SKM-1 (cell line): ENCODE data around the gene GAGE12H.
"Not testable (repeated sequence)": the region's sequence is repeated elsewhere in the genome, so short reads cannot be mapped to it uniquely, and the experiment has no call there.

Experiments used
- DNase-seq: peaks from one replicate; lab custom pipeline; 2025; ENCODE audit not compliant: unreplicated experiment; lab: John Stamatoyannopoulos, UW

Gene GAGE12H, protein sequence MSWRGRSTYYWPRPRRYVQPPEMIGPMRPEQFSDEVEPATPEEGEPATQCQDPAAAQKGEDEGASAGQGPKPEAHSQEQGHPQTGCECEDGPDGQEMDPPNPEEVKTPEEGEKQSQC

DNA sequence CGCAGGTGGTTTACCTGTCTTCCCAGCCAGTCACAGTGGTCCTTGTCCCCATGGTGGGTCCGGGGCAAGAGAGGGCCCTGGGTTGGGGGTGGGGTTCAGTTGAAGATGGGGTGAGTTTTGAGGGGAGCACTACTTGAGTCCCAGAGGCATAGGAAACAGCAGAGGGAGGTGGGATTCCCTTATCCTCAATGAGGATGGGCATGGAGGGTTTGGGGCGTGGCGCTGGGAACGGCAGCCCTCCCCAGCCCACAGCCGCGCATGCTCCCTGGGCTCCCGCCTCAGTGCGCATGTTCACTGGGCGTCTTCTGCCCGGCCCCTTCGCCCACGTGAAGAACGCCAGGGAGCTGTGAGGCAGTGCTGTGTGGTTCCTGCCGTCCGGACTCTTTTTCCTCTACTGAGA is at the start of gene GAGE12H:
GAGE12H (plus strand) TSS at position 301 of the 400 bp plus-strand sequence. CDS start 1,155 bp downstream, outside the sequence.
- DNase-seq: not testable (repeated sequence)

- DNase-seq: not testable (repeated sequence)
Measured at GRCh38 chrX:49531877-49532276, 47.9 kb upstream of the GAGE12H start, which contains the start of gene GAGE12C. Gene GAGE12C (plus strand): TSS chrX:49532177. CDS start chrX:49533332, 1,155 bp downstream.

DNA sequence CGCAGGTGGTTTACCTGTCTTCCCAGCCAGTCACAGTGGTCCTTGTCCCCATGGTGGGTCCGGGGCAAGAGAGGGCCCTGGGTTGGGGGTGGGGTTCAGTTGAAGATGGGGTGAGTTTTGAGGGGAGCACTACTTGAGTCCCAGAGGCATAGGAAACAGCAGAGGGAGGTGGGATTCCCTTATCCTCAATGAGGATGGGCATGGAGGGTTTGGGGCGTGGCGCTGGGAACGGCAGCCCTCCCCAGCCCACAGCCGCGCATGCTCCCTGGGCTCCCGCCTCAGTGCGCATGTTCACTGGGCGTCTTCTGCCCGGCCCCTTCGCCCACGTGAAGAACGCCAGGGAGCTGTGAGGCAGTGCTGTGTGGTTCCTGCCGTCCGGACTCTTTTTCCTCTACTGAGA is 38.3 kb upstream of the GAGE12H start, which contains the start of gene GAGE12D:
GAGE12D (plus strand) TSS at position 301 of the 400 bp plus-strand sequence. CDS start 1,155 bp downstream, outside the sequence.
- not testable (repeated sequence) for DNase-seq

GRCh38 chrX:49550989-49551388 is 28.8 kb upstream of the GAGE12H start, which contains the start of gene GAGE12E:
Gene GAGE12E (plus strand): TSS chrX:49551289. CDS start chrX:49552444, 1,155 bp downstream.
- not testable (repeated sequence) for DNase-seq

GRCh38 chrX:49560542-49560941 is 19.2 kb upstream of the GAGE12H start, which contains the start of gene GAGE12F:
Gene GAGE12F (plus strand): TSS chrX:49560842. CDS start chrX:49561997, 1,155 bp downstream.
- DNase-seq: not testable (repeated sequence)

DNA sequence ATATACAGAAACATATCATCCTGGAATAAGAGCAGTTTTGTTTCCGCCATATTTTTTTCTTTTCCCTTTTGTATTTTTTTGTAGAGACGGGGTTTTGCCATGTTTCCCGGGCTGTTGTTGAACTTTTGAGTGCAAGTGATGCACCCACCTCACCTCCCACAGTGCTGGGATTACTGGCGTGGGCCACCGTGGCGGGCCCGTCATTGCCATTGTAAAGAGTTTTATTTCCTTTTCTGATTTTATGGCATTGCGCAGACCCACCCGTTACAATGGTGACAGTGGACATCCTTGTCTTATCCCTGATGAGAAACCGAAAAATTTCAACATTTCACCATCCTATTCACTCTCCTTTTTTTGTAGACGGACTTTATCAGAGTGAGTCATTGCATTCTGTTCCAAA is 11.0 kb upstream of the GAGE12H start:
- DNase-seq: not testable (repeated sequence)

- DNase-seq: not testable (repeated sequence)
Measured at GRCh38 chrX:49569152-49569551, 10.6 kb upstream of the GAGE12H start.

- not testable (repeated sequence) for DNase-seq
Measured at GRCh38 chrX:49570100-49570499, 9.6 kb upstream of the GAGE12H start, which contains the start of gene GAGE12G. Gene GAGE12G (plus strand): TSS chrX:49570400. CDS start chrX:49571555, 1,155 bp downstream.

GRCh38 chrX:49589196-49589595 is 9.4 kb downstream of the GAGE12H start, which contains the start of gene GAGE2A:
Gene GAGE2A (plus strand): TSS chrX:49589496. CDS start chrX:49590651, 1,155 bp downstream.
- not testable (repeated sequence) for DNase-seq

DNA sequence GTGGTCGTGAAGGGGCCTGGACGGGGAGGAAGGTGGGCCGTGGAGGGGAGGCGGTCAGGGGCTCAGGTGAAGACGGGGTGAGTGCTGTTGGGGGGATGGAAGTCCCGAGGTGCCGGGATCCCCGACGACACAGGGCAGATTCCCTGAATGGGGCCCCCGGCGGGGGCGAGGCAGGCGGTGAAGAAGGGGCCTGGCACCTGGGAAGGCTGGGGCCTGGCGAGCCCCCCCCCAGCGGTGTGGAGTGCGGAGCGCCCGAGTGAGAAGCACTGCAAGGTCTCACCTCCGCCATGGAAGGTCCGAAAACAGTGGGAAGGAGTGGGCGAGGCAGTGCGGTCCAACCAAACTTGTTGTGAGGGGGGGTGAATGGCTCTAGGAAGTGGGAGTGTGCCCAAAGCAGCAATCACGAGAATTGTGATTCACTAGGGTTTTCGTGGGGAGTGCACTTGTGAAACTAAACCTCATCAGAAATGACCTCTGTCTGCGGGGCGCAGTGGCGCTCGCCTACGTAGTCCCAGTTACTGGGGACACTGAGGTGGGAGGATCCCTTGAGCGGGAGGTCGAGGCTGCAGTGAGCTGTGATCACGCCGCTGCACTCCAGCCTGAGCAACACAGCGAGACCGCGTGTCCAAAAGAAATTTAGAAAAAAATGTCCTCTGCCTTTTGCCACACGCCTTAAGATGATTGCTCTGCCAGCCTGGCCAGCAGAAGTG is 10.2 kb downstream of the GAGE12H start:
- not testable (repeated sequence) for DNase-seq

DNA sequence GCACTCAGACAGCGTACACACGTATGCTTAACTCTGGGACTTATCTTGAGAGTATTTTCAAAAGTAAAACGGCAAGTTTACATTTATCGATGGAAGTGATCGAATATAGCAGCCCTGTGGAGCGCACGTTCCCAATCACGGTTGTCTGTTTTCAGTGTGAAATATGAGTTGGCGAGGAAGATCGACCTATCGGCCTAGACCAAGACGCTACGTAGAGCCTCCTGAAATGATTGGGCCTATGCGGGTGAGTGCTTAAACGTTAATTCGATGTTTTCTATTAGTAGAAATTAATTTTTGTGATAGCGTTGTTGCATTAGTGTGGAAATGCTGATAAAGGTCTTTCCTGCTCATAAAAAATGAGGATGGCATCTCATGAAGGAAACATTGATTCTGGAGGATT is 10.7 kb downstream of the GAGE12H start:
- not testable (repeated sequence) for DNase-seq

GRCh38 chrX:49598720-49599119 is 19.0 kb downstream of the GAGE12H start, which contains the start of gene GAGE1:
Gene GAGE1 (plus strand): TSS chrX:49599020. CDS start chrX:49600175, 1,155 bp downstream.
- DNase-seq: not testable (repeated sequence)

DNA sequence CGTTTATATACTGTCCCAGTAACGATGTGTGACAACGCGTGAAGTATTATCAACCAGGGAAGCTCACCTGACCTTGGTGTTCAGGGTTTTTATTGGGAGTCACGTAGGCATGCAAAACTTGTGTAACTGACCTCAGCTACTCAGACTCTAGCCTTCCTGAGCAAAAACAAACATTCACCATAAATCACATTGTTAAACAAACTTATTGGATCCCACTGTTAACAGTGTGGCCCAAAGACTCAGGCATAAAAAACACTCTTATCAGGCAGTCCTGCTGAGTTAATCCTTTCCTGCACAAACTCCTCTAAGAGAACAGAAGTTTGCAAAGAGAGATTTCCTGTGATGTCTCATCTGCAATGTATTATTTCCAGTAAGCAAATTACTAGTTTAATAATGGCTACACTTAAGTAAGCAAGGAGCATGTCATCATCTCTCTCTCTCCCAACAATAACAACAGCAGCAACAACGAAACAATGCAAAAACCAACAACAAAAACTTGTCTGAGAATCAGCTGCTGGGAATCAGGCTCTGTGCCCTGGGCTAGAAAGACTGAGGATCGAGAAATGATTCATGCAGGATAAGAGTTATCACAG is 31.1 kb downstream of the GAGE12H start:
- no peak for DNase-seq

DNA sequence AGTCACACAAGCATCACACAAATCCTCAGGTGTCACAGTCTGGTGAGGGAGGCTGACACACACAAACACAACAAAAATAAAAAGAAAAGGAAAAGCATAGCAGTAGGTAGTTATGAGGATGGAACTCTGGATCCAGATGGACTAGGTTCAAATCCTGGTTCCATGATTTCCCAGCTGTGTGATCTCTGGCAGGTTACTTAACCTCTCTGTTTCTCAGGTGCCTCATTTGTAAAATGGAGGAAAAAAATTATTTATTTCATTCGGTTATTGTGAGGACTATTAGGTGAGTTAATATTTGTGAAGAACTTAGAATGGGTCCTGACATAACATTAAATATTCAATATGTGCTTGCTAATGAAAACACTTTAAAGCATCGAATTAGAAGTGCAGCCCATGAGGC is 38.8 kb downstream of the GAGE12H start:
- DNase-seq: no peak

- no peak for DNase-seq
Measured at GRCh38 chrX:49627086-49627777, 47.5 kb downstream of the GAGE12H start.
